ENCODE measurements around the gene VPS37C. TPM values are rescaled to one million over a fixed set of nuclear protein-coding genes. Genes with fewer than 3 reads are reported as not detected.

Gene VPS37C
- total RNA-seq, 1 experiment from 2014 or later = 24.0 TPM

DNA sequence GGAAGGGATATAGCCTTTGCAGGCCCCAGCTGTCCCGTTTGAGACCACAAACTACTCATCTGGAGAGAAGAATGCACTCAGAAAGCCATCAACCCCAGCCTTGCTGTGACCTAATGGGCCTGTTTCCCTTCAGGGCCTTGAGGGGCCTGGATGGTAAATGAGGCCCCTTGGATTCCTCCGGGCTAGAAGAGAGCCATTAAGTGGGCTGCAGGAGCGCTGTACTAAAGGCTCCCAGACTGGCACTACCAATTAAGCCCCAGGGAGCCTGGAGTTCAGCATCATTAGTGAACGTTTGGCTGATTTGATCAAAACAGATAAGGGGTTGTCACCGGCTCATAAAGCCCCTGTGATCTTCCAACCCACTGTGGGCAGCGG is 35.9 kb downstream of the VPS37C start:
- Histone ChIP-seq H3K9me3 (ENCODE audit: control insufficient read depth, insufficient read depth, low read depth, low read length) (no peaks in the 10 kb centered on the region), H3K36me3 (ENCODE audit: control insufficient read depth, insufficient read depth, low read length) (no peaks in the 10 kb centered on the region), H3K4me1 (ENCODE audit: control insufficient read depth, insufficient read depth, low read length) (peaks cover 8% of the 10 kb centered on the region), H3K27me3 (ENCODE audit: control insufficient read depth, insufficient read depth, low read length) (no peaks in the 10 kb centered on the region), H3K27ac (ENCODE audit: low read length) (no peak overlapping the region), H3K4me3 (ENCODE audit: low read depth in 2 of 2, low read length in 2 of 2) (no peak overlapping the region)
- ATAC-seq (no peak), DNase-seq (ENCODE audit: low read depth, low spot score) (no peak)
- ChIA-PET CTCF (no interaction called here), POLR2A (no interaction called here)
- in situ Hi-C loops (cut with HindIII; ENCODE audit: low pct_unique_long_range_greater_than_20kb, low sequenced_read_pairs) (no loop called here), intact Hi-C loops (cut with micrococcal nuclease; ENCODE audit: unreplicated experiment) (no loop called here)
- BruUV-seq (replicated peaks) = no TSS peak
- TF ChIP-seq POLR2AphosphoS5 (IDR thresholded peaks at IDR 0.05; ENCODE audit: low read depth, low read length) (no peak), TCF7L2 (IDR thresholded peaks at IDR 0.05; ENCODE audit: low read depth, low read length) (no peak), SIN3A (IDR thresholded peaks at IDR 0.05; ENCODE audit: borderline replicate concordance, insufficient read depth, low read depth, low read length) (no peak)
- TF ChIP-seq, protein P1, sequence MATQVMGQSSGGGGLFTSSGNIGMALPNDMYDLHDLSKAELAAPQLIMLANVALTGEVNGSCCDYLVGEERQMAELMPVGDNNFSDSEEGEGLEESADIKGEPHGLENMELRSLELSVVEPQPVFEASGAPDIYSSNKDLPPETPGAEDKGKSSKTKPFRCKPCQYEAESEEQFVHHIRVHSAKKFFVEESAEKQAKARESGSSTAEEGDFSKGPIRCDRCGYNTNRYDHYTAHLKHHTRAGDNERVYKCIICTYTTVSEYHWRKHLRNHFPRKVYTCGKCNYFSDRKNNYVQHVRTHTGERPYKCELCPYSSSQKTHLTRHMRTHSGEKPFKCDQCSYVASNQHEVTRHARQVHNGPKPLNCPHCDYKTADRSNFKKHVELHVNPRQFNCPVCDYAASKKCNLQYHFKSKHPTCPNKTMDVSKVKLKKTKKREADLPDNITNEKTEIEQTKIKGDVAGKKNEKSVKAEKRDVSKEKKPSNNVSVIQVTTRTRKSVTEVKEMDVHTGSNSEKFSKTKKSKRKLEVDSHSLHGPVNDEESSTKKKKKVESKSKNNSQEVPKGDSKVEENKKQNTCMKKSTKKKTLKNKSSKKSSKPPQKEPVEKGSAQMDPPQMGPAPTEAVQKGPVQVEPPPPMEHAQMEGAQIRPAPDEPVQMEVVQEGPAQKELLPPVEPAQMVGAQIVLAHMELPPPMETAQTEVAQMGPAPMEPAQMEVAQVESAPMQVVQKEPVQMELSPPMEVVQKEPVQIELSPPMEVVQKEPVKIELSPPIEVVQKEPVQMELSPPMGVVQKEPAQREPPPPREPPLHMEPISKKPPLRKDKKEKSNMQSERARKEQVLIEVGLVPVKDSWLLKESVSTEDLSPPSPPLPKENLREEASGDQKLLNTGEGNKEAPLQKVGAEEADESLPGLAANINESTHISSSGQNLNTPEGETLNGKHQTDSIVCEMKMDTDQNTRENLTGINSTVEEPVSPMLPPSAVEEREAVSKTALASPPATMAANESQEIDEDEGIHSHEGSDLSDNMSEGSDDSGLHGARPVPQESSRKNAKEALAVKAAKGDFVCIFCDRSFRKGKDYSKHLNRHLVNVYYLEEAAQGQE (IDR thresholded peaks at IDR 0.05; ENCODE audit: insufficient read depth in 1 of 2, low read depth in 2 of 2, low read length in 1 of 2) = no peak
- TF ChIP-seq, protein P2, sequence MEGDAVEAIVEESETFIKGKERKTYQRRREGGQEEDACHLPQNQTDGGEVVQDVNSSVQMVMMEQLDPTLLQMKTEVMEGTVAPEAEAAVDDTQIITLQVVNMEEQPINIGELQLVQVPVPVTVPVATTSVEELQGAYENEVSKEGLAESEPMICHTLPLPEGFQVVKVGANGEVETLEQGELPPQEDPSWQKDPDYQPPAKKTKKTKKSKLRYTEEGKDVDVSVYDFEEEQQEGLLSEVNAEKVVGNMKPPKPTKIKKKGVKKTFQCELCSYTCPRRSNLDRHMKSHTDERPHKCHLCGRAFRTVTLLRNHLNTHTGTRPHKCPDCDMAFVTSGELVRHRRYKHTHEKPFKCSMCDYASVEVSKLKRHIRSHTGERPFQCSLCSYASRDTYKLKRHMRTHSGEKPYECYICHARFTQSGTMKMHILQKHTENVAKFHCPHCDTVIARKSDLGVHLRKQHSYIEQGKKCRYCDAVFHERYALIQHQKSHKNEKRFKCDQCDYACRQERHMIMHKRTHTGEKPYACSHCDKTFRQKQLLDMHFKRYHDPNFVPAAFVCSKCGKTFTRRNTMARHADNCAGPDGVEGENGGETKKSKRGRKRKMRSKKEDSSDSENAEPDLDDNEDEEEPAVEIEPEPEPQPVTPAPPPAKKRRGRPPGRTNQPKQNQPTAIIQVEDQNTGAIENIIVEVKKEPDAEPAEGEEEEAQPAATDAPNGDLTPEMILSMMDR (IDR thresholded peaks at IDR 0.05) = no peak

DNA sequence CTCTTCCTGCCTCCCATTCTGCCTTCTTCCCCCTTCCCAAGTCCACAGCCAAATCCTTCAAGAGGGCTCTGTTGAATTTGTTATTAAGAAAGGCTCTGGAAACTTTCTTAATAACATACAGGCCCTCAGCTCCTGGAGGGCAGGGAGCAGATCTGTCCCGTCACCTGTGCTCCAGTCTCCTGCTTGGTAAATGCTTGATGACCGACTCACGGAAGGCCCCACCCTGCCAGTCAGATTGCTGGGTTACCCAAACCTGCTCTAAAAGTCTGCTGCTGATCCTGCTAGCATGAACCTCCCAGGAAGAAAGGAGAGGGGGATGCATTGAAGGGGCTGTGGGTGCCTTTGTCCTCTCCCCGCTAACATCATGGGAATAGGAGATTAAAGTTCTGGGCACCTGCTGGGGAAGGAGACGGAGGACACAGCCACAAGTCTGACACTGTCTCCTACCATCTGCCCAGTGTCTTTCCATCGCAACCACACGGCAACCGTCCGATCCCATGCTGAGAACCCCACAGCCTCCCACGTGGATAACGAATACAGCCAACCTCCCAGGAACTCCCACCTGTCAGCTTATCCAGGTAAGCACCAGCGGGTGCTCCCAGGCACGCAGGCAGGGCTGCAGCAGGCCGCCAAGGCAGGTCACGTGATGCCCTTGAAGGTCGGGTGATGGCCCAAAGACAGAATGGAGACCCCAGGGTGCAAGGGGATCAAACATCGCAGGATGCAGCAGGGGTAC is 36.5 kb downstream of the VPS37C start:
- Histone ChIP-seq H3K36me3 (ENCODE audit: control insufficient read depth, insufficient read depth, low read length) (no peaks in the 10 kb centered on the region), H3K27ac (ENCODE audit: low read length) (no peak overlapping the region), H3K4me1 (ENCODE audit: control insufficient read depth, insufficient read depth, low read length) (peaks cover 3% of the 10 kb centered on the region), H3K27me3 (ENCODE audit: control insufficient read depth, insufficient read depth, low read length) (no peaks in the 10 kb centered on the region), H3K4me3 (ENCODE audit: low read depth in 2 of 2, low read length in 2 of 2) (no peak overlapping the region), H3K9me3 (ENCODE audit: control insufficient read depth, insufficient read depth, low read depth, low read length) (no peaks in the 10 kb centered on the region)
- in situ Hi-C loops (cut with HindIII; ENCODE audit: low pct_unique_long_range_greater_than_20kb, low sequenced_read_pairs) = no loop called here
- TF ChIP-seq, protein P1 (IDR thresholded peaks at IDR 0.05; ENCODE audit: insufficient read depth in 1 of 2, low read depth in 2 of 2, low read length in 1 of 2) = no peak
- TF ChIP-seq POLR2AphosphoS5 (IDR thresholded peaks at IDR 0.05; ENCODE audit: low read depth, low read length) (no peak), TCF7L2 (IDR thresholded peaks at IDR 0.05; ENCODE audit: low read depth, low read length) (no peak)
- TF ChIP-seq, protein P2 (IDR thresholded peaks at IDR 0.05) = no peak
- no peak for ATAC-seq
- no TSS peak for BruUV-seq (replicated peaks)
- DNase-seq (ENCODE audit: low read depth, low spot score) = no peak
- CTCF ChIA-PET = no interaction called here
- intact Hi-C loops (cut with micrococcal nuclease; ENCODE audit: unreplicated experiment) = no loop called here
- POLR2A ChIA-PET = no interaction called here
